PFSK-1 (cell line): ENCODE measurements around the gene PCLO.

Experiments
- POLR2AphosphoS5 ChIP-seq: IDR thresholded peaks from 2 replicates; pipeline ENCODE4 v1.6.1; 2012; ENCODE audit warnings: low read depth, mild to moderate bottlenecking, control low read depth, low read length, moderate library complexity
- SIN3A ChIP-seq: IDR thresholded peaks from 2 replicates; pipeline ENCODE4 v1.6.1; 2012; ENCODE audit warnings: mild to moderate bottlenecking, low read length, moderate library complexity, borderline replicate concordance; ENCODE audit not compliant: insufficient read depth
- TF ChIP-seq, protein P1 (sequence below), 2 experiments: IDR thresholded peaks; 2 replicates each; pipeline versions ENCODE4 v1.6.1 to v1.8.0; 2011 to 2012; ENCODE audit warnings: low read depth in 2 of 2, low read length in 2 of 2, control low read depth in 1 of 2, inconsistent platforms in 1 of 2, mild to moderate bottlenecking in 1 of 2, moderate library complexity in 1 of 2; ENCODE audit not compliant: insufficient read depth in 1 of 2

DNA sequence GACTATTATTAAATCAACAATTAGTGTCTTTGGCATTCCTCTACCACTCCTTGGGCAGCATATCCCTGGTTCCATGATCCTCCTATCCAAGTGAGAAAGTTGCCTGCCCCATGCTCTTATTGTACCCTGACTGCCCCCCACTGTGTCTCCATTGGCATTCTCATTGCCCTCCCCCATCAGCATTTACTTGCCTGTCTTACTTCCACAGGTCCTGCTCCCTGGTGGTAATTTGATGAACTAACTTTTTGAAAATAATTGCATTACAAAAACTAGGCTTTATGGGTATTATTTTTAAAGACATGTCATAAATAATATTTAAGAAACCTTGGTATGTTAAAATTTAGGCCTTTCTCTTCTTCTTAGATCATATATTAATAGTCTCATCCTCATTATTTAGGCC lies 346.4 kb downstream of the PCLO start:
- TF ChIP-seq POLR2AphosphoS5 (no peak), SIN3A (no peak)
- TF ChIP-seq, protein P1, sequence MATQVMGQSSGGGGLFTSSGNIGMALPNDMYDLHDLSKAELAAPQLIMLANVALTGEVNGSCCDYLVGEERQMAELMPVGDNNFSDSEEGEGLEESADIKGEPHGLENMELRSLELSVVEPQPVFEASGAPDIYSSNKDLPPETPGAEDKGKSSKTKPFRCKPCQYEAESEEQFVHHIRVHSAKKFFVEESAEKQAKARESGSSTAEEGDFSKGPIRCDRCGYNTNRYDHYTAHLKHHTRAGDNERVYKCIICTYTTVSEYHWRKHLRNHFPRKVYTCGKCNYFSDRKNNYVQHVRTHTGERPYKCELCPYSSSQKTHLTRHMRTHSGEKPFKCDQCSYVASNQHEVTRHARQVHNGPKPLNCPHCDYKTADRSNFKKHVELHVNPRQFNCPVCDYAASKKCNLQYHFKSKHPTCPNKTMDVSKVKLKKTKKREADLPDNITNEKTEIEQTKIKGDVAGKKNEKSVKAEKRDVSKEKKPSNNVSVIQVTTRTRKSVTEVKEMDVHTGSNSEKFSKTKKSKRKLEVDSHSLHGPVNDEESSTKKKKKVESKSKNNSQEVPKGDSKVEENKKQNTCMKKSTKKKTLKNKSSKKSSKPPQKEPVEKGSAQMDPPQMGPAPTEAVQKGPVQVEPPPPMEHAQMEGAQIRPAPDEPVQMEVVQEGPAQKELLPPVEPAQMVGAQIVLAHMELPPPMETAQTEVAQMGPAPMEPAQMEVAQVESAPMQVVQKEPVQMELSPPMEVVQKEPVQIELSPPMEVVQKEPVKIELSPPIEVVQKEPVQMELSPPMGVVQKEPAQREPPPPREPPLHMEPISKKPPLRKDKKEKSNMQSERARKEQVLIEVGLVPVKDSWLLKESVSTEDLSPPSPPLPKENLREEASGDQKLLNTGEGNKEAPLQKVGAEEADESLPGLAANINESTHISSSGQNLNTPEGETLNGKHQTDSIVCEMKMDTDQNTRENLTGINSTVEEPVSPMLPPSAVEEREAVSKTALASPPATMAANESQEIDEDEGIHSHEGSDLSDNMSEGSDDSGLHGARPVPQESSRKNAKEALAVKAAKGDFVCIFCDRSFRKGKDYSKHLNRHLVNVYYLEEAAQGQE (IDR thresholded peaks at IDR 0.05; ENCODE audit: insufficient read depth in 1 of 2, low read depth in 2 of 2, low read length in 2 of 2), result no peak
